BLaER1 (cell line): ENCODE results near the gene HCN2.
"Not testable (repeated sequence)": the region's sequence is repeated elsewhere in the genome, so short reads cannot be mapped to it uniquely, and the experiment has no call there.

Experiments
- H3K27ac ChIP-seq: shearing (Covaris generic); formaldehyde crosslinking; 2 replicates; pipeline ENCODE4 v1.8.1; 2022
- H3K27me3 ChIP-seq: shearing (Covaris generic); formaldehyde crosslinking; 2 replicates; pipeline ENCODE4 v1.8.1; 2022
- H3K36me3 ChIP-seq: shearing (Covaris generic); formaldehyde crosslinking; 2 replicates; pipeline ENCODE4 v1.8.1; 2022
- H3K4me1 ChIP-seq: shearing (Covaris generic); formaldehyde crosslinking; 2 replicates; pipeline ENCODE4 v1.8.1; 2022
- H3K4me2 ChIP-seq: shearing (Covaris generic); formaldehyde crosslinking; 2 replicates; pipeline ENCODE4 v1.8.1; 2022
- H3K4me3 ChIP-seq: shearing (Covaris generic); formaldehyde crosslinking; 2 replicates; pipeline ENCODE4 v1.8.1; 2022
- H3K9ac ChIP-seq: shearing (Covaris generic); formaldehyde crosslinking; 2 replicates; pipeline ENCODE4 v1.8.1; 2022
- H3K9me3 ChIP-seq: shearing (Covaris generic); formaldehyde crosslinking; 2 replicates; pipeline ENCODE4 v1.8.1; 2022
- H4K20me1 ChIP-seq: shearing (Covaris generic); formaldehyde crosslinking; 2 replicates; pipeline ENCODE4 v1.8.1; 2022
- Cebpa-rat ChIP-seq: shearing (Covaris generic); IDR thresholded peaks from 2 replicates; pipeline ENCODE4 v1.8.1; 2022

HCN2 gene

GRCh38 chr19:584240-585001, 5.3 kb upstream of the HCN2 start:
- Histone ChIP-seq H3K9me3 (no peaks in the 10 kb centered on the region), H3K27ac (no peak overlapping the region), H3K36me3 (peaks cover 46% of the 10 kb centered on the region), H3K27me3 (peaks cover 19% of the 10 kb centered on the region), H3K9ac (no peak overlapping the region), H3K4me1 (peaks cover 32% of the 10 kb centered on the region), H3K4me3 (no peak overlapping the region), H4K20me1 (peaks cover 90% of the 10 kb centered on the region), H3K4me2 (peak overlapping the region; percentile 17; the same call in 1 of the 2 replicates)
- TF ChIP-seq Cebpa-rat, result no peak

- H3K4me1 ChIP-seq, result peaks cover 32% of the 10 kb centered on the region
- H3K4me2 ChIP-seq, H3K4me3 ChIP-seq, H3K9ac ChIP-seq, H3K27ac ChIP-seq, H3K9me3 ChIP-seq: not testable (repeated sequence)
- H4K20me1 ChIP-seq, result peaks cover 83% of the 10 kb centered on the region
- peaks cover 39% of the 10 kb centered on the region for H3K36me3 ChIP-seq
- H3K27me3 ChIP-seq, result peaks cover 23% of the 10 kb centered on the region
Observed at GRCh38 chr19:585146-585545, 4.5 kb upstream of the HCN2 start.

GRCh38 chr19:585551-586110, 4.0 kb upstream of the HCN2 start:
- H4K20me1 ChIP-seq, result peaks cover 83% of the 10 kb centered on the region
- no peak for TF ChIP-seq Cebpa-rat
- H3K9ac ChIP-seq, result no peak overlapping the region
- peaks cover 32% of the 10 kb centered on the region for H3K4me1 ChIP-seq
- no peak overlapping the region for H3K4me2 ChIP-seq
- H3K36me3 ChIP-seq, result peaks cover 34% of the 10 kb centered on the region
- no peak overlapping the region for H3K4me3 ChIP-seq
- H3K9me3 ChIP-seq, result no peaks in the 10 kb centered on the region
- H3K27ac ChIP-seq, result no peak overlapping the region
- peaks cover 27% of the 10 kb centered on the region for H3K27me3 ChIP-seq

GRCh38 chr19:588093-588740, 1.5 kb upstream of the HCN2 start:
- Histone ChIP-seq H4K20me1 (peaks cover 86% of the 10 kb centered on the region), H3K27ac (no peak overlapping the region), H3K27me3 (peaks cover 53% of the 10 kb centered on the region), H3K4me3 (no peak overlapping the region), H3K9ac (no peak overlapping the region), H3K4me2 (peak overlapping the region; percentile 70), H3K9me3 (no peaks in the 10 kb centered on the region), H3K36me3 (peaks cover 10% of the 10 kb centered on the region), H3K4me1 (peaks cover 47% of the 10 kb centered on the region)
- TF ChIP-seq Cebpa-rat, result no peak

DNA sequence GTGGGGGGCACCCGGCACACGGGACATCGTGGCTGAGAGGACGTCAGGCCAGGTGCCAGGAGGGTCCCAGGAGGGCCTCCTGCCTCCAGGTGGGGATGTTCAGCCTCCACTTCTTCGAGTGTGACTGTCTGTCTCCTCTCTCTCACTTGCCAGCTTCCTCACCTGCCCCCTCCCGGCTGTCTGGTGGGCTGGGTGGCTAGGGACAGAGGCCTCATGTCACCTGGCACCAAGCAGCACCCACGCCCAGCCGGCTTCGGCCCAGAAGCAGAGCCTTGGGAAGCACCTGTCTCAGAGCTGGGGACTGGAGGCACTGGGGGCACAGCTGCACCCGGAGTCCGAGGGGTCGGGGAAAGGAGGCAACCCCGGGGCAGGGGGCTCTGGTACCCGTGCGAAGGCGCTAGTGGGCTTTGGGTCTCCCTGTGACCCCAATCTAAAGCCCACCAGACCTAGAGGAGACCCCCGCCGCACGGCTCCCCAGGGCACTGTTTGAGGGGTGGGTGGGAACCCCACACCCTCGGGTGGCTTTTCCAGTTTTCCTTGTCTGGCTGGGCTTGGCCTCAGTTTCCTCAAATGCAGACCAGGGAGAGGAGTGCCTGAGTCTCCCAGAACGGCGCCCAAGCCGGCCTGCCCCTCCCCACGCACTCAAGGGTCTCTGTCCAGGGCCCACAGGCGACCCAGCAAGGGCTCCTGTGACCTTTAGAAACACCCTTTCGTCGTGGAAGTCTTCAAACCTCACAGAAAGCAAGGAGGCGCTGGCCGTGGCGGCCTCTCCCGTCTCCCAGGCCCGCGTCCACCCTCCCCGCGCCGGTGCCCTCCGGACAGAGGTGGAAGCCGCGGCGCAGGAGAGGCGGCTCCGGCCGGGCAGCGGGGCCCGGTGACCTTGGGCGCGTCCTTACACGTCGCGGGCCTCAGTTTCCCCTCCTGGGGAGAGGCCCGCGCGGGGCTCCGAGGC, 664 bp upstream of the HCN2 start:
- Histone ChIP-seq H3K4me2 (peak overlapping the region; percentile 70), H3K4me1 (peaks cover 49% of the 10 kb centered on the region), H3K4me3 (no peak overlapping the region), H3K9ac (no peak overlapping the region), H3K9me3 (no peaks in the 10 kb centered on the region), H3K27me3 (peaks cover 61% of the 10 kb centered on the region), H3K27ac (no peak overlapping the region), H3K36me3 (0 out of 2 replicates have a peak, but pooled peaks cover 2% of the 10 kb centered on the region), H4K20me1 (peaks cover 86% of the 10 kb centered on the region)
- no peak for TF ChIP-seq Cebpa-rat

DNA sequence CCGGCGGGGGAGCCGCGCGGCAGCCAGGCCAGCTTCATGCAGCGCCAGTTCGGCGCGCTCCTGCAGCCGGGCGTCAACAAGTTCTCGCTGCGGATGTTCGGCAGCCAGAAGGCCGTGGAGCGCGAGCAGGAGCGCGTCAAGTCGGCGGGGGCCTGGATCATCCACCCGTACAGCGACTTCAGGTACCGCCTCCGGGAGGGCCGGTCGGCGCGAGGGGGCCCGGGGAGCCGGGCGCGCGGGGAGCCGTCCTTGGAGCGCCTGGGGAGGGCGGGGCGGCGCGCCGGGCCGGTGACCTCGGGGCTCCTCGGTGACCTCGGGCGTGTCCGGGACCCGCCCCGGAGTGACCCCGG, 690 bp downstream of the HCN2 start:
- Histone ChIP-seq H3K4me1 (peaks cover 41% of the 10 kb centered on the region), H3K27ac (no peak overlapping the region), H3K27me3 (peaks cover 75% of the 10 kb centered on the region), H3K4me2 (no peak overlapping the region), H4K20me1 (peaks cover 80% of the 10 kb centered on the region), H3K4me3 (no peak overlapping the region), H3K9ac (no peak overlapping the region), H3K9me3 (no peaks in the 10 kb centered on the region), H3K36me3 (no peaks in the 10 kb centered on the region)
- no peak for TF ChIP-seq Cebpa-rat

DNA sequence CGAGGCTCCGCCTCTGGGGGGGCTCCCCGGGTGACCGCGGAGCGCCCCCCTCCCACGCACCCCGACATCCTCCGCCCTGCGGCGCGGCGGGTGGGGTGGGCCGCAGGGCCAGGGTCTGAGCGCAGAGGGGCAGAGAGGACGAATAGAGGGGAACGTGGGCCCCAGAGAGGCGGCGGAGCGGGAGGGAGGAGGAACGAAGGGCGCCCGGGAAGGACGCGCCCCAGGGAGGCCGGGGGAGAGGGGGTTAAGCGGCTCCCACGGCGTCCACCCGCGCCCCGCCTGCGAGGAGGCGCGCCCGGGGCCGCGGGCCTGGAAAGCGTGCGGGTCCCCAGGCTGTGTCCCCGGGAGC, 1.0 kb downstream of the HCN2 start:
- Histone ChIP-seq H3K9ac (no peak overlapping the region), H3K4me2 (no peak overlapping the region), H4K20me1 (peaks cover 76% of the 10 kb centered on the region), H3K27ac (no peak overlapping the region), H3K4me3 (no peak overlapping the region), H3K27me3 (peaks cover 78% of the 10 kb centered on the region), H3K9me3 (no peaks in the 10 kb centered on the region), H3K4me1 (peaks cover 41% of the 10 kb centered on the region), H3K36me3 (no peaks in the 10 kb centered on the region)
- TF ChIP-seq Cebpa-rat, result no peak

DNA sequence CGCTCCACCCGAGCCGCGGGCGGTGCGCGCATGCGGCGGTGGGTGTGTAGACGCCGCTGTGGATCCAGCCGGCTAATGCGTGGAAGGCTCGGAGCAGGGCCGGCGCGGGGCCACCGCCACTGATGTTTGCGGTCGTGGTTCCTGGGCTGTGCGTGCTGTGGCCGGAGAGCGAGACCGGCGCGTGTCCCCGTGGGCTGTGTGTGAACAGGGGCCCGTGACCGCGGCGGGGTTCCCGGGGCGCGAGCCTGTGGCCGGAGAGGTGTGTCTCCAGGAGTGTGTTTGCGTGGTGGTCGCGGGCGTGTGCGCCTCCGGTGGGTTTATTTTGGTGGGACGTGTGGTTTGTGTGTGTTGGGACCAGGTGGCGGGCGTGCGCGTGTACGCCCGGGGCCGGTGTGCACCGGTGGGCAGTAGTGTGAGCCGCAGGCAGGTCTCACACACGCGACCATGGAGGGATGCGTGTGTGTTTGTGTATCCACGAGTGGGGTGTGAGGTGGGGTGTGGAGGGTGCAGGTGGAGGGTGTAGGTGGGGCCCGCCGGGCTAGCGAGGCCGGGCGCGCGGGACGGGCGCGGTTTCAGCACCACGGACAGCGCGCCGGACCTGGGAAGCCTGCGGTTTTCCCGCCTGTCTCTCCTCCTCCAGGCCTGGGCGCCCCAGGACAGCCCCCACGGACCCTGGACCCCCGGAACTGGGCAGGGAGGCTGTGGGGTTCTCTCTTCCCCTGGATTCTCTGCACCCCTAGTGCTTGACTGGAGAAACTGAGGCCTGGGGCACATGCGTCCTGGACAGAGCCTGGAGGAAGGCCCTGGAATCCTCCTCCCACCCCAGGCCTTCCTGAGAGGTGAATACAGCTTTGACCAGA, 1.6 kb downstream of the HCN2 start:
- H4K20me1 ChIP-seq, result peaks cover 71% of the 10 kb centered on the region

DNA sequence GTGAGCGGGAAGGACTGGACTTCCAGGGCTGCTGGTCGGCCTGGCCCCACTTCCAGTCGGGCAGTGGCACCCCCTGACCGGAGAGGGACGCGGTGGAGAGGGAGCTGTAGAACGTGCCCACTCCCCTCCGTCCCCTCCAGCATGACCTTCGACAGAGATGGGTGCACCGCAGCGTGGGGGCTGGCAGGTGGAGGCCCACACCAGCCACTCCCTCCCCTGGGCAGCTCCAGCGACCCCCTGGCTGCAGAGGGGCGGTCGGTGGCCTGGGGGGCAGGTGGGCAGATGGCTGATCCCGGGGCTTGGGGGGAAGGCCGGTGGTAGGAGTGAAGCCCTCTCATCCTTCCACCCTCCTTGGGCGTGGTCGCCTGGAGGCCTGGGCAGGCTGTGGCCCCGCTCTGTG, 2.4 kb downstream of the HCN2 start:
- peaks cover 68% of the 10 kb centered on the region for H4K20me1 ChIP-seq
- no peak overlapping the region for H3K4me2 ChIP-seq
- no peak for TF ChIP-seq Cebpa-rat
- H3K4me1 ChIP-seq, result peaks cover 41% of the 10 kb centered on the region
- no peak overlapping the region for H3K9ac ChIP-seq
- H3K27me3 ChIP-seq, result peaks cover 86% of the 10 kb centered on the region
- no peak overlapping the region for H3K4me3 ChIP-seq
- no peaks in the 10 kb centered on the region for H3K9me3 ChIP-seq
- H3K36me3 ChIP-seq, result no peaks in the 10 kb centered on the region
- no peak overlapping the region for H3K27ac ChIP-seq

More for the DNA sequence above, 1.6 kb downstream of the HCN2 start:
- Histone ChIP-seq H3K36me3 (no peaks in the 10 kb centered on the region), H3K4me2 (no peak overlapping the region), H3K27ac (no peak overlapping the region), H3K4me3 (no peak overlapping the region), H3K4me1 (peaks cover 41% of the 10 kb centered on the region), H3K27me3 (peaks cover 84% of the 10 kb centered on the region), H3K9me3 (no peaks in the 10 kb centered on the region), H3K9ac (no peak overlapping the region)
- no peak for TF ChIP-seq Cebpa-rat
